HCEC 1CT (cell line): ENCODE results near the gene TGFB1I1.
"Not testable (repeated sequence)": the region's sequence is repeated elsewhere in the genome, so short reads cannot be mapped to it uniquely, and the experiment has no call there.

Experiments used
- DNase-seq: peaks from one replicate; pipeline ENCODE4 v3.0.0-alpha.2; 2017

The TGFB1I1 gene

DNA sequence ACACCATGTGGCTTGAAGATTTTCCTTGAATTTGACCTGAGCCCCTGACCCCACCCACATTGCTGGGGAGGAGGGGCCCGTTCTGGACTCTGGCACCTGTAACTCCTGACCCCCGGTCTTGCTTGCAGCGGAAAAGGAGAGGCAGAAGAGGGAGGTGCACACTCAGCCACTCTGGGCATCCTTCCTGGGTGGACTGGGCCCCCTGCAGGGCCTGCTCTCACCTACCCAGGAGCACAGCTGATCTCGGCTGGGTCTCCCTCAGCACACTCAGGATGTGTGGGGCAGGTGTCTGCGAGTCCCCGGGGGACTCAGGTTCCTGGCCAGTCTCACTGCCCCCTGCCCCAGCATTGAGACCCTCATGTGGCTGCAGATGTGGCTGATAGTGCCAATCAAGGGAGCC lies 51.8 kb downstream of the TGFB1I1 start:
- DNase-seq = not testable (repeated sequence)

GRCh38 chr16:31525113-31525512 lies 53.2 kb downstream of the TGFB1I1 start:
- DNase-seq = no peak
